Ovary (tissue), 9 donors: ENCODE results near the gene WIZ. TPM values are rescaled to one million over a fixed set of nuclear protein-coding genes. Genes with fewer than 3 reads are reported as not detected.
"Not testable (repeated sequence)": the region's sequence is repeated elsewhere in the genome, so short reads cannot be mapped to it uniquely, and the experiment has no call there.

Experiments
- DNase-seq, 5 donors: peaks; one replicate each; pipeline ENCODE4 v3.0.0-alpha.2; 2019 to 2020
- H3K27ac ChIP-seq, 2 donors: fragments of 200-600 bp; one replicate each; pipeline versions ENCODE4 v1.5.1 to v1.8.0; 2019 to 2022
- H3K27me3 ChIP-seq: fragments of 200-600 bp; one replicate; pipeline ENCODE4 v1.8.0; 2022
- H3K36me3 ChIP-seq: fragments of 200-600 bp; sonication (generic); one replicate; pipeline ENCODE4 v1.5.1; 2019
- H3K4me1 ChIP-seq: one replicate; pipeline ENCODE4 v1.8.1; 2013; ENCODE audit warnings: mild to moderate bottlenecking, moderate library complexity; ENCODE audit not compliant: insufficient read depth
- H3K4me3 ChIP-seq: fragments of 200-600 bp; sonication (generic); one replicate; pipeline ENCODE4 v1.5.1; 2017
- H3K9me3 ChIP-seq, 2 donors: fragments of 200-600 bp in 1 of 2; sonication (generic) in 1 of 2; one replicate each; pipeline versions ENCODE4 v1.5.1 to v1.8.1; 2013 to 2019; ENCODE audit warnings: mild to moderate bottlenecking in 1 of 2, moderate library complexity in 1 of 2
- EP300 ChIP-seq: sonication (generic); formaldehyde crosslinking; IDR thresholded peaks from one replicate; pipeline ENCODE4 v1.6.1; 2017; ENCODE audit warnings: antibody characterized with exemption
- POLR2A ChIP-seq: fragments of 450-650 bp; IDR thresholded peaks from one replicate; pipeline ENCODE4 v1.6.1; 2017; ENCODE audit warnings: antibody characterized with exemption, mild to moderate bottlenecking, moderate library complexity
- WGBS, 3 donors: extraction: QIAGEN DNeasy Blood & Tissue Kit in 1 of 3; methylation state at CpG; one replicate each; pipeline versions ENCODE4 v1.1.5 to v1.1.7; 2013 to 2017; 5-methylcytosine and 5-hydroxymethylcytosine counted together
- intact Hi-C, 4 donors: fragments of 100-400 bp; cut with DNase I; formaldehyde crosslinking; loops; one replicate each; pipeline versions ENCODE4 v1.11.0 to v1.15.1; 2022 to 2023
- polyA plus RNA-seq, 2 donors: library from polyadenylated mRNA; stranded (reverse); fragments of 200-250 nt in 1 of 2; fragments of 350-450 nt in 1 of 2; fragmentation: Illumina TruSeq in 1 of 2; extraction: RNeasy Lipid Tissue Mini Kit (QIAGEN cat#74804) in 1 of 2; gene quantifications; one replicate each; pipeline ENCODE4 v1.2.3, GENCODE V29; 2013 to 2014
- total RNA-seq, 7 donors: library from RNA; depleted of rRNA in 2 of 7; stranded (reverse); fragments of >200 nt in 2 of 7; fragmentation: NEBNext Ultra II Directional in 3 of 7; extraction: Animal tissue kit (Norgen Biotek cat#: 25700) in 3 of 7; gene quantifications; one replicate each; pipeline versions ENCODE4 v1.1.0 to v1.2.4, GENCODE V29; 2016 to 2023
- TF ChIP-seq, protein P1 (sequence below), 3 donors: fragments of 450-650 bp in 2 of 3; fragments of 200-600 bp in 1 of 3; IDR thresholded peaks; one replicate each; pipeline versions ENCODE4 v1.5.1 to v1.8.0; 2016 to 2022; ENCODE audit warnings: antibody characterized with exemption in 3 of 3, mild to moderate bottlenecking in 1 of 3
- donor health status: DM: no; HTN: no; CAD: no; lungs with moderate emphysema.
- donor health status: DM: no; HTN: no; CAD: no.
- donor health status: Bipolar disorder and iron deficiency.
- donor health status: DM: yes; HTN: yes; CAD: no.
- donor health status: DM: no; HTN: no; CAD: no.
- donor health status: DM: yes; HTN: yes; CAD: no.

WIZ gene
- total and polyA plus RNA-seq, 9 donors, result 4.8 to 46.5 (median 38.2) TPM

DNA sequence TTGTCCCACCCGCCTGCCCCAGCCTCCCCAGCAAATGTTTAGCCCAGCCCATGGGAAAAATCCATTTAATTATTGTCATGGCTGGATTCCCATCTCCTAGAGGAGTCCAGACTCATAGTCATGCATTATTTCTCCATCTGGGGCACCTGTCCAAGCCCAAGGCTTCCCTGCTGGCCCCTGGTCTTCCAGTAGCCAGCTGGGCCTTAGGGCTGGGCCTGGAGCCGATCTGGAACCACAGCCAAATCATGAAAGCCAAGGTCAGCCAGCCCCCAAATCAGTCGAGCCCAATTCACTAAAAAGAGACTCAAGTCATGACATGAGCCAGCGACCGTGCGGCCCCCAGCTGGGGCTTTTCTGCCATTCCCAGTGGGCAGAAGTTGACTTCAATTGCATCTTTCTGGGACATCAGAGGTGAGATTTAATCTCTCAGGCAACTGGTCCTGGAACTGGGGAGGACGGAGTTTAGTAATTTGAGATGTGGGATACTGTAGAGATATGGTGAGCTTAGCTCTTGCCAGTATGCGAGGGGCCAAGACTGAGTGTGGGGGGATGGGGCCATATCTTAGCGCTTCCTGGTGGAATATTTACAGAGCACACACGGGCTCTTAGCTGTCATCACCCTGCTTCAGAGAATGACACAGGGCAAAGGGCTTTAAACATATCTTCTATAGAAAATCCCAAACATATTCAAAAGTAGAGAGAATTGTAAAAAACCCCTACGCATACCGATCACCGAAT lies 38.9 kb upstream of the WIZ start:
- Histone ChIP-seq H3K36me3 (no peaks in the 10 kb centered on the region), H3K4me1 (no peaks in the 10 kb centered on the region), H3K27ac (no peak overlapping the region), H3K27me3 (no peaks in the 10 kb centered on the region), H3K4me3 (no peak overlapping the region), H3K9me3 (no peaks in the 10 kb centered on the region)
- intact Hi-C loops, result no loop called here
- WGBS, 3 donors, result 46 to 54% (median 50%) methylated on average over 13 of the region's 13 CpGs
- no peak for TF ChIP-seq POLR2A
- TF ChIP-seq, protein P1, sequence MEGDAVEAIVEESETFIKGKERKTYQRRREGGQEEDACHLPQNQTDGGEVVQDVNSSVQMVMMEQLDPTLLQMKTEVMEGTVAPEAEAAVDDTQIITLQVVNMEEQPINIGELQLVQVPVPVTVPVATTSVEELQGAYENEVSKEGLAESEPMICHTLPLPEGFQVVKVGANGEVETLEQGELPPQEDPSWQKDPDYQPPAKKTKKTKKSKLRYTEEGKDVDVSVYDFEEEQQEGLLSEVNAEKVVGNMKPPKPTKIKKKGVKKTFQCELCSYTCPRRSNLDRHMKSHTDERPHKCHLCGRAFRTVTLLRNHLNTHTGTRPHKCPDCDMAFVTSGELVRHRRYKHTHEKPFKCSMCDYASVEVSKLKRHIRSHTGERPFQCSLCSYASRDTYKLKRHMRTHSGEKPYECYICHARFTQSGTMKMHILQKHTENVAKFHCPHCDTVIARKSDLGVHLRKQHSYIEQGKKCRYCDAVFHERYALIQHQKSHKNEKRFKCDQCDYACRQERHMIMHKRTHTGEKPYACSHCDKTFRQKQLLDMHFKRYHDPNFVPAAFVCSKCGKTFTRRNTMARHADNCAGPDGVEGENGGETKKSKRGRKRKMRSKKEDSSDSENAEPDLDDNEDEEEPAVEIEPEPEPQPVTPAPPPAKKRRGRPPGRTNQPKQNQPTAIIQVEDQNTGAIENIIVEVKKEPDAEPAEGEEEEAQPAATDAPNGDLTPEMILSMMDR (IDR thresholded peaks at IDR 0.05), result no peak
- no peak for TF ChIP-seq EP300
- no peak for DNase-seq

DNA sequence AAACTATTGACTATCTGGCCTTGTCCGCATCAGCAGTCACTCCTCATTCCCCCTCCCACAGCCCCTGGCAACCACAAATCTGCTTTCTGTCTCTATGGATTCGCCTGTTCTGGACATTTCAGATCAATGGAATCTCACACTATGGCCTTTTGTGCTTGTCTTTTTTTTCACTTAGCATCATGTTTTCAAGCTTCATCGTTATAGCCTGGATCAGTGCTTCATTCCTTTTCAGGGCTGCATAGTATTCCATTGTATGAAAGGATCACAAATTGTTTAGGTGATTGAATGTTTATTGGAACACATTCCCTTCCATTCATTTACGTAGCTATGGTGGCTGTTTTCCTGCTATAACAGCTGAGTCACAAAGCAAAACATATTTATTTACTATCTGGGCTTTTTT lies 37.3 kb upstream of the WIZ start:
- Histone ChIP-seq H3K36me3 (no peaks in the 10 kb centered on the region), H3K9me3 (no peaks in the 10 kb centered on the region), H3K27ac (no peak overlapping the region), H3K4me1 (no peaks in the 10 kb centered on the region), H3K27me3 (no peaks in the 10 kb centered on the region), H3K4me3 (no peak overlapping the region)
- intact Hi-C loops, result no loop called here
- TF ChIP-seq POLR2A (no peak), EP300 (no peak)
- TF ChIP-seq, protein P1 (IDR thresholded peaks at IDR 0.05), result no peak
- 81 to 88% (median 82%) methylated on average over 4 of the region's 4 CpGs for WGBS, 3 donors
- no peak for DNase-seq

DNA sequence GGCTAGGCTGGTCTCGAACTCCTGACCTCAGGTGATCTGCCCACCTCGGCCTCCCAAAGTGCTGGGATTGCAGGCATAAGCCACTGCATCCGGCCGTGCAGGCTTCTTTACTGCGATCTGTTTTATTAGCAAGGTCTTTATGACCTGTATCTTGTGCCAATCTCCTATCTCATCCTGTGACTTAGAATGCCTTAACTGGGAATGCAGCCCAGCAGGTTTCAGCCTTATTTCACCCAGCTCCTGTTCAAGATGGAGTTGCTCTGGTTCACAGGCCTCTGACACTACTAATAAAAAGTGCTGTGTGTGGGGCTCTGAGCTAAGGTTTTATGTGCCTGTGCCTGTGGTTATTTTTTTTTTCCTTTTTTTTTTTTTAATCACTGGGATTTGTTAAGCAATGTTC lies 36.0 kb upstream of the WIZ start:
- DNase-seq, H3K4me1 ChIP-seq, H3K36me3 ChIP-seq, H3K27ac ChIP-seq, intact Hi-C loops, H3K9me3 ChIP-seq, H3K27me3 ChIP-seq, H3K4me3 ChIP-seq: not testable (repeated sequence)
- WGBS, 3 donors, result 72 to 84% (median 82%) methylated on average over 5 of the region's 5 CpGs

DNA sequence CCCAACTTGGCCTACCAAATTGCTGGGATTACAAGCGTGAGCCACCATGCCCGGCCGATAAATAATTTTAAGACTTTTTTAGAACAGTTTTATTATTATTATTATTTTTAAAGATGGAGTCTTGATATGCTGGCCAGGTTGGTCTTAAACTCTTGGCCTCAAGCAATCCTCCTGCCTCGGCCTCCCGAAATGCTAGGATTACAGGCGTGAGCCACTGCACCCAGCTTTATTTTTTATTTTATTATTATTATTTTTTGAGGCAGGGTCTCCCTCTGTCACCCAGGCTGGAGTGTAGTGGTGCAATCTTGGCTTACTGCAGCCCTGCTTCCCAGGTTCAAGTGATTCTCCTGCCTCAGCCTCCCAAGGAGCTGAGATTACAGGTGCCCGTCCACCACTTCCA lies 31.2 kb upstream of the WIZ start:
- H3K4me3 ChIP-seq, H3K27ac ChIP-seq, H3K4me1 ChIP-seq, H3K27me3 ChIP-seq, H3K36me3 ChIP-seq, intact Hi-C loops, DNase-seq, H3K9me3 ChIP-seq: not testable (repeated sequence)
- 87 to 88% (median 88%) methylated on average over 7 of the region's 7 CpGs for WGBS, 3 donors

DNA sequence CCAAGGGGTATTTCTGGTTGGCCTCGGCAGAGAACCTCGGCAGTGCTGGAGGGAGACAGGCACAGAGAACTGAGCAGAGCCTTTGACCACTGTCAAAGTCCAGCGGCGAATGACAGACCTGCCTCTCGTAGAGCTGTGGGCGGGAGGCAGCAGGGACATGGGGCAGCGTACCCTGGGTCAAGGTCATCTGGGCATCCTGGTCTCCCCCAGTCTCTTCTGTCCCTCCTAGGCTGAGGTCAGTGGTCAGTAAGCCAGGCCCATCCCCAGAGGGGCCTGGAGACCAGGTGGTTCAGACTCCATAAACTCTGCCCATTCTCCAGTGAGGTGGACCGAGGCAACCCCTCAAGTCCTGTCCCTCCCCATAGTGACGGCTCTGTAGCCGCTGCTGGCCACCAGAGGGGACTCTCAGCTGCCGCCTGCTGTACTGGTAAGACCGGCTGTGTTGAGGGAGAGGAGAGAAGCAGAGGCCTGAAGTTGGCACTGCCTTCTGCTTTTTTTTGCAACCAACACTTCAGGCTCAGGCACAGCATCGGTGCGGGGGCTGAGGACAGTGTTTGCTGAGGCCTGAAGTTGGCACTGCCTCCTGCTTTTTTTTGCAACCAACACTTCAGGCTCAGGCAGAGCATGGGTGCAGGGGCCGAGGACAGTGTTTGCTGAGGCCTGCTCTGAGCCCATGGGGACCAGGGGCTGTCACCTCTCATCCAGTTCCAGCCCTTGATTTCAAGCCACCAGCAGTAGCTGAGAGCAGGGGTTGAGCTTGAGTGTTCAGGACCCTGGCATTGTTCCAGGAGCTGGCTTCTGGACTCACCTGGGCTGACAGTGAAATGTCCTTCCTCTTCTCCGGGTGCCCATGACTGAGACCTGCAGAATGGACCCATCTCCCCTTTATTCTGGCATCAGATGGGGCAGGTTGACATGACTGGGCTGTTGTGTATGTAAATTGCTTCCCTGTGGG lies 29.9 kb upstream of the WIZ start, which contains the start of gene PGLYRP2:
Gene PGLYRP2, minus strand, starts transcription at position 111 of the 955 bp plus-strand sequence. CDS start 130 bp downstream, outside the sequence.
- no peaks in the 10 kb centered on the region for H3K4me1 ChIP-seq
- TF ChIP-seq, protein P1 (IDR thresholded peaks at IDR 0.05), result no peak
- H3K36me3 ChIP-seq, result no peaks in the 10 kb centered on the region
- 55 to 63% (median 56%) methylated on average over 16 of the region's 16 CpGs for WGBS, 3 donors
- no peak for DNase-seq
- H3K9me3 ChIP-seq, result no peaks in the 10 kb centered on the region
- intact Hi-C loops, result no loop called here
- H3K27ac ChIP-seq, result no peak within 1 kb of the TSS
- no peaks in the 10 kb centered on the region for H3K27me3 ChIP-seq
- H3K4me3 ChIP-seq, result no peak within 1 kb of the TSS
